Smooth muscle cell (in vitro differentiated cells): ENCODE results near the gene ABCD3. TPM values are rescaled to one million over a fixed set of nuclear protein-coding genes. Genes with fewer than 3 reads are reported as not detected.
"Not testable (repeated sequence)": the region's sequence is repeated elsewhere in the genome, so short reads cannot be mapped to it uniquely, and the experiment has no call there.

Experiments
- DNase-seq: peaks from one replicate; lab custom pipeline; 2025; ENCODE audit not compliant: unreplicated experiment; lab: John Stamatoyannopoulos, UW
- H2AFZ ChIP-seq: fragments of 200-600 bp; sonication (generic); 2 replicates; pipeline ENCODE4 v1.6.0; 2016; ENCODE audit warnings: antibody characterized with exemption, low read depth, mild to moderate bottlenecking
- H3F3A ChIP-seq: fragments of 200-600 bp; sonication (generic); 2 replicates; pipeline ENCODE4 v1.6.0; 2017; ENCODE audit warnings: antibody characterized with exemption, low read depth
- H3K27ac ChIP-seq: fragments of 200-600 bp; sonication (generic); 2 replicates; pipeline ENCODE4 v1.5.1; 2016; ENCODE audit warnings: low read depth, mild to moderate bottlenecking
- H3K27me3 ChIP-seq: fragments of 200-600 bp; sonication (generic); 2 replicates; pipeline ENCODE4 v1.6.1; 2016; ENCODE audit warnings: low read depth, mild to moderate bottlenecking
- H3K36me3 ChIP-seq: fragments of 200-600 bp; sonication (generic); 2 replicates; pipeline ENCODE4 v1.5.1; 2016; ENCODE audit warnings: low read depth
- H3K4me1 ChIP-seq: fragments of 200-600 bp; sonication (generic); 2 replicates; pipeline ENCODE4 v1.5.1; 2016; ENCODE audit warnings: low read depth
- H3K4me2 ChIP-seq: fragments of 200-600 bp; sonication (generic); 2 replicates; pipeline ENCODE4 v1.6.0; 2016; ENCODE audit warnings: mild to moderate bottlenecking
- H3K4me3 ChIP-seq: fragments of 200-600 bp; sonication (generic); 2 replicates; pipeline ENCODE4 v1.5.1; 2016; ENCODE audit warnings: mild to moderate bottlenecking
- H3K79me2 ChIP-seq: fragments of 200-600 bp; sonication (generic); 2 replicates; pipeline ENCODE4 v1.6.0; 2016; ENCODE audit warnings: low read depth, mild to moderate bottlenecking
- H3K9ac ChIP-seq: fragments of 200-600 bp; sonication (generic); 2 replicates; pipeline ENCODE4 v1.6.0; 2016; ENCODE audit warnings: low read depth
- H3K9me3 ChIP-seq: fragments of 200-600 bp; sonication (generic); replicated peaks from 2 replicates; pipeline ENCODE4 v1.5.1; 2016; ENCODE audit warnings: low read depth
- H4K20me1 ChIP-seq: fragments of 200-600 bp; sonication (generic); 2 replicates; pipeline ENCODE4 v1.6.0; 2016; ENCODE audit warnings: low read depth
- WGBS: methylation state at CpG from one replicate; pipeline ENCODE4 v1.1.7; 2016; ENCODE audit warnings: low lambda C conversion rate; 5-methylcytosine and 5-hydroxymethylcytosine counted together
- polyA plus RNA-seq: library from polyadenylated mRNA; unstranded; fragments of >200 nt; fragmentation: Nextera tagmentation; extraction: Ambion mirVana; gene quantifications from 2 replicates; pipeline ENCODE4 v1.2.1, GENCODE V29; 2016
- total RNA-seq: library from RNA; depleted of rRNA; stranded (reverse); fragments of >200 nt; gene quantifications from 2 replicates; pipeline ENCODE4 v1.2.3, GENCODE V29; 2014
- TF ChIP-seq, protein P1 (sequence below): fragments of 200-600 bp; sonication (generic); IDR thresholded peaks from 2 replicates; pipeline ENCODE4 v1.5.1; 2017; ENCODE audit warnings: borderline replicate concordance, mild to moderate bottlenecking, antibody characterized with exemption; ENCODE audit not compliant: insufficient read depth, poor library complexity, severe bottlenecking

The ABCD3 gene
- total RNA-seq, result 42.4 and 61.8 TPM in 2 replicates
- polyA plus RNA-seq, result 22.5 and 23.2 TPM in 2 replicates

DNA sequence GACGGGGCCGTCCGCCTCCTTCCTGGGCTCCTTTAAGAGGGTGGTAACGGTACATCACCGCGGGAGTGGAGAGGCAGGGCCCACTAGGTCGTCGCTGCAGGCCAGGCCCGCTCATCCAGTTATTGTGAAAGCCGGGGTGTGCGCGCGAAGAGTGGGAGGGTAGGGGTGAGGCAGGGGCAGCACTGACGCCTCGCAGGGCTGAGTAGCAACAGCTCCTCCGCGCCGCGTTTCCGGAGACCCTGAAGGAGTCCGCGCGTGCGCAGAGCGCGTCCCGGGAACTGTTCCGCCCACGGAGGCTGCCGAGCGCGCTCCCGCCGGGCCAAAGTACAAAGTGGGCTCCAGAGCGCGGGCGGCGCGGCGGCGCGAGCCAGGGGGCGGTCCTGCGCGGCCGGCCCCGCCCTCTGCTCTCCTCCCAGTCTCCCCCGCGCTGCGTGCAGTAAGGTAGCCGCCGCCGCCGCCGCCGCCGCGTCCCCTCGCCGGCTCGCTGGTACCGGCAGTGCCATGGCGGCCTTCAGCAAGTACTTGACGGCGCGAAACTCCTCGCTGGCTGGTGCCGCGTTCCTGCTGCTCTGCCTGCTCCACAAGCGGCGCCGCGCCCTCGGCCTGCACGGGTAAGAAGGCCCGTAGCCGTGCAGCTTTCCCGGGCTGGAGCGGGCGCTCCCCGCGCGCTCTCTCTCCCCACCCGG is at the start of gene ABCD3:
Gene ABCD3, plus strand, starts transcription at position 412 of the 686 bp plus-strand sequence. Its CDS starts 90 bp downstream, at position 502.
- Histone ChIP-seq H3K4me2 (peak within 1 kb of the TSS; percentile 90), H3K9ac (peak within 1 kb of the TSS; percentile 82), H3K36me3 (no peaks in the 10 kb centered on the region), H3K9me3 (no peaks in the 10 kb centered on the region), H2AFZ (peak within 1 kb of the TSS; percentile 89), H4K20me1 (peaks cover 44% of the 10 kb centered on the region), H3K4me3 (peak within 1 kb of the TSS; percentile 83), H3F3A (no peaks in the 10 kb centered on the region), H3K4me1 (peaks cover 21% of the 10 kb centered on the region), H3K27me3 (no peaks in the 10 kb centered on the region), H3K27ac (peak within 1 kb of the TSS; percentile 70), H3K79me2 (peaks cover 44% of the 10 kb centered on the region)
- WGBS, result 1% methylated on average over 81 of the region's 84 CpGs
- TF ChIP-seq, protein P1, sequence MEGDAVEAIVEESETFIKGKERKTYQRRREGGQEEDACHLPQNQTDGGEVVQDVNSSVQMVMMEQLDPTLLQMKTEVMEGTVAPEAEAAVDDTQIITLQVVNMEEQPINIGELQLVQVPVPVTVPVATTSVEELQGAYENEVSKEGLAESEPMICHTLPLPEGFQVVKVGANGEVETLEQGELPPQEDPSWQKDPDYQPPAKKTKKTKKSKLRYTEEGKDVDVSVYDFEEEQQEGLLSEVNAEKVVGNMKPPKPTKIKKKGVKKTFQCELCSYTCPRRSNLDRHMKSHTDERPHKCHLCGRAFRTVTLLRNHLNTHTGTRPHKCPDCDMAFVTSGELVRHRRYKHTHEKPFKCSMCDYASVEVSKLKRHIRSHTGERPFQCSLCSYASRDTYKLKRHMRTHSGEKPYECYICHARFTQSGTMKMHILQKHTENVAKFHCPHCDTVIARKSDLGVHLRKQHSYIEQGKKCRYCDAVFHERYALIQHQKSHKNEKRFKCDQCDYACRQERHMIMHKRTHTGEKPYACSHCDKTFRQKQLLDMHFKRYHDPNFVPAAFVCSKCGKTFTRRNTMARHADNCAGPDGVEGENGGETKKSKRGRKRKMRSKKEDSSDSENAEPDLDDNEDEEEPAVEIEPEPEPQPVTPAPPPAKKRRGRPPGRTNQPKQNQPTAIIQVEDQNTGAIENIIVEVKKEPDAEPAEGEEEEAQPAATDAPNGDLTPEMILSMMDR, result no peak
- peak; percentile 92 for DNase-seq

DNA sequence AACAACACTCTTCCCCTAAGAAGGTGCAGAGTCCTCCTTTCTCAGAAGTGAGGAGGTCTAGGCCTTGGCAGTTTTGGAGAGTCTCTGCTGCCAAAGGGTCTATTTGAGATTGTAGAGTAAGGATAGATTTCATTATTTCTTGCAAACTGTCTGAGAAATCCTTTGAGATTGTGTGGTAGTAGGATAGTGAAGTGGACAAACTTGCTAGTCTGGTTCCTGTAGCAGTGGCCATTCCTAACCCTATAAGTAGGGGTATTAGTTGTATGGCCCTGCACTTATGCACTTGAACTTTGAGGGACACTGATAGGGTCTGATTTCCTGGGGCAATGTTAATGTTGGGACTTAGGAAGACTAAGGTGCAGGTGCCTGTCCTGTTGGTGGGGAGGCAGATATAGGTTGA is 45.4 kb upstream of the ABCD3 start:
- H3K4me3 ChIP-seq, H3K9me3 ChIP-seq, H2AFZ ChIP-seq, H3K36me3 ChIP-seq, H3K9ac ChIP-seq, H3F3A ChIP-seq, DNase-seq, H3K79me2 ChIP-seq, H3K27ac ChIP-seq, H3K4me2 ChIP-seq, H3K27me3 ChIP-seq, H4K20me1 ChIP-seq, H3K4me1 ChIP-seq: not testable (repeated sequence)

DNA sequence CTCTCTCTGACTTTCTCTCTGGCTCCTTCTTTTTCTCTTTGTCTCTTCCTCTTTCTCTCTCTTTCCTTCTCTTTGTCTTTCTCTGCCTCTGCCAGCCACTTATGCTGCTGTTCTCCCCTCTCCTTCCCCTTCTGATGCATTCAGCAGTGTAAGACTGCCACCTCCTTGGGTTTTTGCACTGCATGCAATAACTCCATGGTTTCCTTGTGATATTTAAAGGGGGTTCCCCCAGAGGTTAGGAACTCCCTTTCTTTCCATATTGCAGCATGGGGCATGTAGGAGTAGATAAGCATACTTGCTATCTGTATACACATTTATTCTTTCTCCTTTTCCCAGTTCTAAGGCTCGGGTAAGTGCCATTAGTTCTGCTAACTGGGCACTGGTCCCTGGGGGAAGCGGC is 44.9 kb upstream of the ABCD3 start:
- not testable (repeated sequence) for H3K9ac ChIP-seq, H3K4me3 ChIP-seq, H2AFZ ChIP-seq, H3K9me3 ChIP-seq, H3K27ac ChIP-seq, H3F3A ChIP-seq, H3K4me2 ChIP-seq, H4K20me1 ChIP-seq, H3K4me1 ChIP-seq, DNase-seq, H3K79me2 ChIP-seq, H3K27me3 ChIP-seq, H3K36me3 ChIP-seq
- 40% methylated on average over 2 of the region's 2 CpGs for WGBS

DNA sequence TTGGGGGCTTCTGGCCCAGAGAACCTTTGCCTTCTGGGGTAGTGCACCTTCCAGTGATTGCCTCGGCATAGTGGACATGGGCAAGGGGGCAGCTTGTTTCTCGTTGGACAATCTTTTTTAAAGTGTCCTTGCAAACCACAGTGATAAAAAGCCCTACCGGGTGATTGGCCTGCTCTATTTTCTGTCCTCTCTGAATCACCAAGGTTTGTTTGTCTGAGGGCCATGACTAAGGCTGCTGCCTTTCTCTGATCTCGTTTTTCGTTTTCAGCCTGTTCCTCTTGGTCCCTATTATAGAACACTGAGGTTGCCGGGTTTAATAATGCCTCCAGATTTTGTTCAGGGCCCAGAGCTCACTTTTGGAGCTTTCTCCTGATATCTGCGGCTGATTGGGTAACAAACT is 42.5 kb upstream of the ABCD3 start:
- H3K27me3 ChIP-seq, H3K4me2 ChIP-seq, H3K9me3 ChIP-seq, H2AFZ ChIP-seq, DNase-seq, H3K4me1 ChIP-seq, H3K9ac ChIP-seq, H3K36me3 ChIP-seq, H3K27ac ChIP-seq, H3K4me3 ChIP-seq, H3K79me2 ChIP-seq, H3F3A ChIP-seq, H4K20me1 ChIP-seq: not testable (repeated sequence)
- 69% methylated on average over 7 of the region's 7 CpGs for WGBS

DNA sequence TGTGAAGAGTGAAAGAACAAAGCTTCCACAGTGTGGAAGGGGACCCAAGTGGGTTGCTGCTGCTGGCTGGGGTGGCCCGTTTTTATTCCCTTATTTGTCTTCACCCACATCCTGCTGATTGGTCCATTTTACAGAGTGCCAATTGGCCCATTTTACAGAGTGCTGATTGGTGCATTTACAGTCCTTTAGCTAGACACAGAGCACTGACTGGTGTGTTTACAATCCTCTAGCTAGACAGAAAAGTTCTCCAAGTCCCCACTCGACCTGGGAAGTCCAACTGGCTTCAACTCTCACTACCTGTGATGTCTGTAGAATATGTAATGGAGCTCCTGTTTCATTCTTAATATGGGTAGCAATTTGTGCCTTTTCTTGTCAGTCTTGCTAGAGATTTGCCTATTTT is 39.7 kb upstream of the ABCD3 start:
- H3K9me3 ChIP-seq, result not testable (repeated sequence)

More for the DNA sequence above, 39.7 kb upstream of the ABCD3 start:
- not testable (repeated sequence) for H3K36me3 ChIP-seq, H3K27me3 ChIP-seq, H3K4me3 ChIP-seq, DNase-seq, H3K27ac ChIP-seq, H3K4me2 ChIP-seq, H3F3A ChIP-seq, H4K20me1 ChIP-seq, H3K79me2 ChIP-seq, H3K9ac ChIP-seq, H3K4me1 ChIP-seq, H2AFZ ChIP-seq
- 81% methylated on average over 2 of the region's 2 CpGs for WGBS
